Activated T-cell treated with anti-CD3 and anti-CD28 coated beads, Interleukin-2, amount 50 U/mL, for 4 hours (primary cell): ENCODE results near the gene DNAAF9. TPM values are rescaled to one million over a fixed set of nuclear protein-coding genes. Genes with fewer than 3 reads are reported as not detected.
"Not testable (repeated sequence)": the region's sequence is repeated elsewhere in the genome, so short reads cannot be mapped to it uniquely, and the experiment has no call there.

Experiments used
- ATAC-seq, 2 donors: fragments of 200-7000 bp; cut with Tn5 transposase; one replicate each; pipeline ENCODE4 v1.10.0; 2021
- DNase-seq: peaks from one replicate; pipeline ENCODE4 v3.0.0-alpha.2; 2020
- H3K27me3 Mint-ChIP-seq: one replicate; pipeline ENCODE4 v1.8.0; 2021; ENCODE audit warnings: low read depth, mixed read lengths
- H3K36me3 Mint-ChIP-seq: one replicate; pipeline ENCODE4 v1.8.0; 2022; ENCODE audit warnings: mixed read lengths; ENCODE audit not compliant: insufficient read depth
- H3K4me1 Mint-ChIP-seq: one replicate; pipeline ENCODE4 v1.8.0; 2021; ENCODE audit warnings: low read depth, mixed read lengths
- H3K4me3 Mint-ChIP-seq: one replicate; pipeline ENCODE4 v1.8.0; 2021; ENCODE audit warnings: mild to moderate bottlenecking, moderate library complexity, mixed read lengths
- H3K9me3 Mint-ChIP-seq: one replicate; pipeline ENCODE4 v1.8.0; 2021; ENCODE audit warnings: mixed read lengths
- total RNA-seq, 3 donors: library from RNA; stranded (reverse); gene quantifications; one replicate each; pipeline ENCODE4 v1.2.1, GENCODE V29; 2021

DNAAF9 gene
- total RNA-seq, 3 donors from 2014 or later: 0.78 to 1.1 (median 0.79) TPM

DNA sequence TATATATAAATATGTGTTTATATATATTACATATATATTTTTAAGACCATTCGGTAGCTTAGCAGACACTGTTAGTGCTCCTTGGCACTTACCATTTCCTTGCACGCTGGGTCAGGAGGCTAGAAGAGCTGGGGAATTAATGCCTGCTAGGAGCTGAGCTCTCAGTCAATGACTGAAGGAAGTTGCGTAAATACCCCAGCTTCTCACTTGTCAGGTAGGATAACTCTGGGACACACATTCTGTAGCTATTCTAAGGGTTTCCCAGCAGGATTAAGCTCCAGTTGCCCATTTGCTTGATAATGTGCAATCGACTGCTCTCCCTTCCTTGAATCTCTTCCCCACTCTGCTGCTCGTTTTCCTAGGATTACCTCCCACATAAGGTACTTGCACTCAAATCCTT is 15.7 kb upstream of the DNAAF9 start:
- peaks cover 2% of the 10 kb centered on the region for H3K27me3 Mint-ChIP-seq
- peaks cover 8% of the 10 kb centered on the region for H3K4me1 Mint-ChIP-seq

DNA sequence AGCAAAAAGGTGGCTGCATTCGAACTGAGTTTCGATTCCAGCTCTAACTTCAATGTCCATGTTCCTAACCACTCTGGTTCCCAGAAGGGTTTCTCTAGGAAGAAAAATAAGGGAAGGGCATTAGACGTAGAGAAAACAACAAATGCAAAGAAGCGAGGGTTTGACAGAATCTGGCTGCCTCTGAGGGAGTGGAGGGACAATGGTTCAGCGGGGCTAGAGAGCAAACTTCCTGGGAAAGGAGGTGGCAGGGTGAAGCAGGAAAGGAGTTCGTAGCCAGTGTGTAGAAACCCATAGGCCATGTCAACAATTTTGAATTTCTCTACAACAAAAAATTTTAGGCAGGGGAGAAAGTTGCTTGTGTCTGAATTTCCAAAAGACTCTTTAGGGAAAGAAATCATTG is 14.5 kb upstream of the DNAAF9 start:
- DNase-seq (no peak), ATAC-seq (no peak)
- Mint-ChIP-seq H3K27me3 (peaks cover 2% of the 10 kb centered on the region), H3K36me3 (no peaks in the 10 kb centered on the region), H3K9me3 (no peaks in the 10 kb centered on the region), H3K4me1 (peaks cover 8% of the 10 kb centered on the region), H3K4me3 (no peak overlapping the region)

More for the DNA sequence above, 15.7 kb upstream of the DNAAF9 start:
- no peaks in the 10 kb centered on the region for H3K9me3 Mint-ChIP-seq
- no peak overlapping the region for H3K4me3 Mint-ChIP-seq
- ATAC-seq (no peak), DNase-seq (no peak)
- H3K36me3 Mint-ChIP-seq: no peaks in the 10 kb centered on the region

DNA sequence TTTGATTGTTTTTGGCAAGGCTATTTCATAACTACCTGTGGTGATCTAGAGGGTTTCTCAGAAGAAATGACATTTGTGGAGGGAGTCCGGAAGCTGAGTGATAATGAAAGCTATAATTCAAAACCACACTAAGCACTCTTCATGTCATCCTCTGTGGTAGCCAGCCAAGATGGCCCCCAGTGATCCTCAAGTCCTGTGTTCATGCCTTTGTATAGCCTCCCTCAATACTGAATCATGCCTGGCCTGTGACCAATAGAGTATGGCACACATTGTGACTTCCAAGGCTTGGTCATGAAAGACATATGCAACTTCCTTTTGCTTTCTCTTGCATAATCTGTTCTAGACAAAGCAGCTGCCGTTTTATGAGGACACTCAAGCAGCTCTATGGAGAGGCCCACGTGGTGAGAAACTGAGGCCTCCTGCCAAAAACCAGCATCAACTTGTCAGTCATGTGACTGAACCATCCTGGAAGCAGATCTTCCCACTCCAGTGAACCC is 12.8 kb upstream of the DNAAF9 start:
- no peaks in the 10 kb centered on the region for H3K9me3 Mint-ChIP-seq
- DNase-seq: no peak
- H3K4me3 Mint-ChIP-seq: no peak overlapping the region
- H3K4me1 Mint-ChIP-seq: peaks cover 8% of the 10 kb centered on the region
- peaks cover 2% of the 10 kb centered on the region for H3K27me3 Mint-ChIP-seq
- H3K36me3 Mint-ChIP-seq: no peaks in the 10 kb centered on the region
- peak; percentile 100 for ATAC-seq

DNA sequence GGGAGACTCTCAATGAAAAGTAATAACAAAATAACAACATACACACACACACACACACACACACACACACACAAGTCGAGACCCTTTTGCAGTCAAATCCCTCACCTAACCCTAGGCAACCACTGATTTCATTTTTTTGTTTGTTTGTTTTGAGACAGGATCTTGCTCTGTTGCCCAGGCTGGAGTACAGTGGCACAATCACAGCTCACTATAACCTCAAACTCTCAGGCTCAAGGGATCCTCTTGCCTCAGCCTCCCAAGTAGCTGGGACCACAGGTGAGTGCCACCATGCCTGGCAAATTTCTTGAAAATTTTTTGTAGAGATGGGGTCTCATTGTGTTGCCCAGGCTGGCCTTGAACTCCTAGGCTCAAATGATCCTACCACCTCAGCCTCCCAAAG is 10.7 kb upstream of the DNAAF9 start:
- not testable (repeated sequence) for H3K27me3 Mint-ChIP-seq, H3K4me1 Mint-ChIP-seq, H3K4me3 Mint-ChIP-seq, H3K36me3 Mint-ChIP-seq, ATAC-seq, H3K9me3 Mint-ChIP-seq, DNase-seq

DNA sequence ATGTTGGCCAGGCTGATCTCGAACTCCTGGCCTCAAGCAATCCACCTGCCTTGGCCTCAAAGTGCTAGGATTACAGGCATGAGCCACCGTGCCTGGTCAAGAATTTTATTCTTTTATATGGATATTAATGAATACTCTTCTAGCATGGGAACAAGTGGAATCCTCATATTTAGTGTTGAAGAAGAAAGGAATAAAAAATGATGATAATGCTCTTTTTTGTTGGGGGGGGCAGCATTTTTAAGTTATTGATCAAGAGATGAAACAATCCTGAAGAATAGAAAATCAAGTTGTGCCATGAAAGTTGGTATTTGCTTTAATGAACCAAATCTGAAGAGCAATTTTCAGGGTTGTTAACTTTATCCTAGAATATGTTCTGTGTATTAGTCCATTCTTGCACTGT is 6.7 kb upstream of the DNAAF9 start:
- Mint-ChIP-seq H3K4me3 (no peak overlapping the region), H3K9me3 (no peaks in the 10 kb centered on the region), H3K36me3 (no peaks in the 10 kb centered on the region), H3K4me1 (peaks cover 2% of the 10 kb centered on the region), H3K27me3 (no peaks in the 10 kb centered on the region)
- ATAC-seq (no peak), DNase-seq (no peak)

DNA sequence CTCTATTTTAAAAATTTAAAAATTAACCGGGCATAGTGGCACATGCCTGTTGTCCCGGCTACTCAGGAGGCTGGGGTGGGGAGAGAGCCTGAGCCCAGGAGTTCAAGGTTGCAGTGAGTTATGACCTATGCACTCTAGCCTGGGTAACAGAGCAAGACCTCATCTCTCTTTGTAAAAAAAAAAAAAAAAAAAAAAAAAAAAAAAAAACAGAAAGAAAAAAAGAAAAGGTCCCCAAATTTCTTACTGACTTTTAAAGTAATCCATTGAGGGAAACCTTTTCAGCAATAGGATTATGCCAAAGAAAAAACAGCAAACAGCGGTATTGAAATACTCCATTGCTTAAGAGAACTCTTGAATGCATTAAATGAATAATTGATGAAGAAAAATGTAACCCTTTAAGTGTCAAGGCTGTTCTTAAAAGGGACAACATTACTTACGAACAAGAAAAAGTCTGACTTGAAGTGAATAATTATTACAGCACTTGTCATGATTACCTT is 6.0 kb upstream of the DNAAF9 start:
- Mint-ChIP-seq H3K9me3 (no peaks in the 10 kb centered on the region), H3K27me3 (no peaks in the 10 kb centered on the region), H3K36me3 (no peaks in the 10 kb centered on the region), H3K4me3 (no peak overlapping the region), H3K4me1 (peaks cover 8% of the 10 kb centered on the region)
- no peak for ATAC-seq
- DNase-seq: no peak

DNA sequence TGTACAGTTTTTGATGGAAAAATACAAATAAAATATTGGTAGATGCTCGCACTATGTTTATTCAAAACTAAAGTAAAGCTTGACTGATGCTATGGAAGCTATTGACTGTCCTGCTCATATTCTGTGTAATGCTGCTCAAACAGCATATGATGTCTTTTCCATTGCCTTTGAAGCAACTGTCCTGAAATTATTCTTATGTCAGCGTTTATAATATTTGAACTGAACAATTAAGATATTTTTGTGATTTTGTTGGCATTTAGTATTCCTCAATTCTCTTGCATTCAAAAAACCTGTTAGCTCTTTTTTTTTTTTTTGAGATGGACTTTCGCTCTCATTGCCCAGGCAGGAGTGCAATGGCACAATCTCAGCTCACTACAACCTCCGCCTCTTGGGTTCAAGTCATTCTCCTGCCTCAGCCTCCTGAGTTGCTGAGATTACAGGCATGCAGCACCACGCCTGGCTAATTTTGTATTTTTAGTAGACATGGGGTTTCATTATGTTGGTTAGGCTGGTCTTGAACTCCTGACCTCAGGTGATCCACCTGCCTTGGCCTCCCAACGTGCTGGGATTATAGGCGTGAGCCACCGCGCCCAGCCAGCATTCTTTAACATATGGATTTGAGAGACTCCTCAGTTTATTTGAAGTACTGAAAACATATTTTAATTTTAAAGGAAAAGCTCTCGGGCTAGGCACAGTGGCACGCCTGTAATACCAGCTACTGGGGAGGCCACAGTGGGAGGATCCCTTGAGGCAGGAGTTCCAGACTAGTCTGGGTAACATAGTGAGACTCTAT is 5.3 kb upstream of the DNAAF9 start:
- Mint-ChIP-seq H3K4me1 (peaks cover 13% of the 10 kb centered on the region), H3K36me3 (no peaks in the 10 kb centered on the region), H3K9me3 (no peaks in the 10 kb centered on the region), H3K4me3 (no peak overlapping the region), H3K27me3 (no peaks in the 10 kb centered on the region)
- no peak for ATAC-seq
- no peak for DNase-seq

DNA sequence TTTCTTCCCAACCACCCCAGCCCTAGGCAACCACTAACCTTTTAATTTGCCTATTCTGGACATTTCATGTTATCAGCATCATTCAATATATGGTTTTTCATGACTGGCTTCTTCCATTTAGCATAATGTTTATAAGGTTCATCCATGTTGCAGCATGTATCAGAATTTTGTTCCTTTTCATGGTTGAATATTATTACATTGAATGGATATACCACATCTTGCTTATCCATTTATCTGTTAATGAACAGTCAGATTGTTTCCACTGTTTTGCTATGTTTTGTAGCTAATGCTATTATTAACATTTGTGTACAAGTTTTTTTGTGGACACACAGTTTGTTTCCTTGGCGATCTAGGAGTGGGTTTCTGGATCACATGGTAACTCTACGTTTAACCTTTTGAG is 3.0 kb upstream of the DNAAF9 start:
- no peak for ATAC-seq
- H3K4me1 Mint-ChIP-seq: peaks cover 26% of the 10 kb centered on the region
- no peaks in the 10 kb centered on the region for H3K27me3 Mint-ChIP-seq
- DNase-seq: no peak
- no peaks in the 10 kb centered on the region for H3K36me3 Mint-ChIP-seq
- H3K4me3 Mint-ChIP-seq: no peak overlapping the region
- H3K9me3 Mint-ChIP-seq: no peaks in the 10 kb centered on the region

DNA sequence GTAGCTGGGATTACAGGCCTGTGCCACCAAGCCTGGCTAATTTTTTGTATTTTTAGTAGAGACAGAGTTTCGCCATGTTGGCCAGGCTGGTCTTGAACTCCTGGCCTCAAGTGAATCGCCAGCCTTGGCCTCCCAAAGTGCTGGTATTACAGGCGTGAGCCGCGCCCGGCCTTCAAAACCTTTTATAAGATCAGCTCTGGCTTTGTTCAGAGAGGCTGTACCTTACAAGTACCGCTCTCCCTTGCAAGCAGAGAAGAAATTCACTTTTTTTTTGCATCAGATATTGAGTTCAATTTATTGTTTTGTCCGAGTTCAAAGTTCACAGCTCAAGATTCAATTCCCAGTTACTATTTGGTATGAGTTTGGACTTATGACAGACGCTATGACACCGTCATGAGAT is 1.9 kb upstream of the DNAAF9 start:
- H3K4me1 Mint-ChIP-seq: peaks cover 33% of the 10 kb centered on the region
- H3K36me3 Mint-ChIP-seq: no peaks in the 10 kb centered on the region
- no peak for ATAC-seq
- no peaks in the 10 kb centered on the region for H3K27me3 Mint-ChIP-seq
- H3K4me3 Mint-ChIP-seq: peak overlapping the region; percentile 95
- no peaks in the 10 kb centered on the region for H3K9me3 Mint-ChIP-seq
- DNase-seq: no peak

DNA sequence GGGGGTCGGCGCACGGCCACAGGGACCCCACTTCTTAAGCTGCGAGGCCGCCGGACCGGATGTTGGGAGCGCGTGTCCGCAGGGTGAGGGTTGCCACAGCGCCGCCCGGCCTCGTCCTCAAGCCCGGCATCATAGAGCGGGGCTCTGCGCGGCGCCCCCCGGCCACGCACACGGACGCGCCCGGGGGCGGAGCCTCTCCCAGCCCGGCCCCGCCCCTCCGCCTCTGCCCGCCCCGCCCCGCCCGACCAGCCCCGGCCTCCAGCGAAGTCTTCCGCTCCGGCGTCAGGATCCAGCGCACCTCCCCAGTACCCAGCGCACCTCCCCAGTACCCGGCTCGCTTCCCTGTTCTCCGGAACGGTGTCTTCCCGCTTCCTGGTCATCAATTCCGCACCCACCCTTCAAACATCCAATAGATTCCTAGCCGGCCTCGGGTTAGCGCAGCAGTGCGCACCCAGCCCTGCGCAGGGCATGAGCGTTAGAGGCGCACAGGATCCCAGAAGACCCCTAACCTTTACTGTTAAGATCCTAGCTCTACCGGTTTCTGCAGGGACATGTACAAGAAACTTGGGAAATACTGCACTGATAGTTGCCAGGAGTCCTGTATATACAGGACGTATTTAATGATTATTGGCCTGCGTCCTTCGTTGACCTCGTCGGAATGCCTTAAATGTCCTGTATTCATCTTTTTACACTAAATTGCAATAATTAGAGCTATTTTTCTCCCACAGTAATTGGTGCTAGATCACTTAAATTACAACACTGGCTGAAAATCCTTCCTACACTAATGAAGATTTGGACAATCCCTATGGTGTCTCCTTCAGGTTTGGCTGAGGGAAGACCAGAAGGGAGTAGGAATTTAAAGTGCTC is 535 bp upstream of the DNAAF9 start:
- peak; percentile 70 to 80 for ATAC-seq
- Mint-ChIP-seq H3K9me3 (no peaks in the 10 kb centered on the region), H3K27me3 (no peaks in the 10 kb centered on the region), H3K4me1 (peaks cover 33% of the 10 kb centered on the region), H3K4me3 (peak overlapping the region; percentile 95), H3K36me3 (no peaks in the 10 kb centered on the region)
- DNase-seq: peak; percentile 59

DNA sequence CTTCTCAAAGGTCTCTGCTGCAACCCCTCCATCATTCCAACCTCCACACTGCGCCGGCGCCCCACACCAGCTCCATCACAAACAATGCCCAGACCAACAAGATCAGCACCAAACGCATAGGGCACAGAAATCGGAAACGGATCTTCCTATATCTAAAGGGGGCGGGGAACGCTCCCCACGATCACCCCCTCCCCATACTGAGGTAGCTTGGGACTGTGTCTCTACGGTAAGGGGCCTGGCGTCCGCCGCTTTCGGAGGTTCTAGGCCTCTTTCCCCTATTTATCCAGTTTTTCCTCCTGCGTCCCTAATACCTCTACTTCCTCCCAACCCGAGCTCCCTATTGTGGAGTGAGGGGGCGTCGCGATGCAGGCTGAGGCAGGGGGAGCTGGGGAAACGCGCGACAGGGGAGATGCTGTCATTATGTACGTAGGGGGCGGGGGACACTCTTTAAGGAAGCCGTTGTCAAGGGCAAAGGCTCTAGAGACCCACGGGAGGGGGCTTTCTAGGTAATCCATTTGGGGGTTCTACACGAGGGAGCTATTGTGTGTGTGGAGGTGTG is 909 bp downstream of the DNAAF9 start:
- ATAC-seq (no peak), DNase-seq (no peak)
- Mint-ChIP-seq H3K36me3 (no peaks in the 10 kb centered on the region), H3K4me1 (peaks cover 33% of the 10 kb centered on the region), H3K27me3 (no peaks in the 10 kb centered on the region), H3K9me3 (no peaks in the 10 kb centered on the region), H3K4me3 (peak overlapping the region; percentile 84)

DNA sequence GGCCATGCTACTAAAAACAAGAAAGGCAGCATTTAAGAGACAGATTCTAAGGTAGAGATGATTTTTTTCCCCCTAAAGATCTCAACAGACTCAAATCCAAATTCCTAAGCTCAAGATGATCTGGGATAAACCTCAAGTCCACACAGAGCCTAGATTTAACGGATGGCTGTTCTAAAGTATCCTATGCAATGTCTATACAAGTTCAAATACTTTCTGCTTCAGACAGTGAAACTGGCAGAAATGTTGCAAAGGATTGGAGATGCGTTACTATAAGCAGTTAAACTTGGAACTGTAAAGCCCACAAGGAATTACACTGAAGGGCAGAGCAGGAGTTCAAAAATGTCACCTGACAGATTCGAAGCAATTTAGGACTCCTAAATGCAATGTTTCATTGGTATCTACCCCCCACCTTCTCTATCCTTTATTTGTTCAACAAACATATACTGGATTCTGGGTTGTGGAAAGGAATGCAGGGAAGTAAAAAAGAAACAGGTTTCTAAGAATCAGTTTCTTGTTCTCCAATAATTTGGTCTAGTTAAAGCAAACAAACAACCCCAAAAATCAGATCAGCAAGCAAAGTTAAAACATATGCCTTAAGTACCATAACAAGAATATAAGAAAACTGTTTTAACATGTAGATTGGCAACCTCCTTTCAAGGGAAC is 1.6 kb downstream of the DNAAF9 start:
- DNase-seq: no peak
- no peaks in the 10 kb centered on the region for H3K27me3 Mint-ChIP-seq
- H3K9me3 Mint-ChIP-seq: no peaks in the 10 kb centered on the region

DNA sequence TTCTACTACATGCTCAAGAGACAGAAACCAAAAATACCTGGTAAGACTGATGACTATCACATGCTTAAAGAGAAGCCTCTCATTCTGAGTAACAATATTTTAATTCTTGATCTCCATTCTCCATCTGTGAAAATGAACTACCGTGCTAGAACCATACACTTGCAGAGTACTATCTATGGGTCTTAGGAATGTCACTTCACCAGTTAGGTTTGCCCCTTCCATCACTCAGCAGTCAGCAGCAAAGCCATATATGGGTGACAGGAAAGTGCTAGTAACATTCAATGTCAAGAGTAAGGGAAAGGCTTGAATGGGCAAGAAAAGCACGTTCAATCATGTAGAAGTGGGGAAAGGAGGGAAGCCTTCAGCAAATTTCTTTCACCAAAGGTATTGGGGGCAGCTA is 2.3 kb downstream of the DNAAF9 start:
- Mint-ChIP-seq H3K27me3 (no peaks in the 10 kb centered on the region), H3K4me1 (peaks cover 33% of the 10 kb centered on the region), H3K9me3 (no peaks in the 10 kb centered on the region), H3K36me3 (no peaks in the 10 kb centered on the region), H3K4me3 (no peak overlapping the region)
- ATAC-seq (no peak), DNase-seq (no peak)

More for the DNA sequence above, 1.6 kb downstream of the DNAAF9 start:
- no peak for ATAC-seq
- Mint-ChIP-seq H3K4me3 (peak overlapping the region; percentile 84), H3K36me3 (no peaks in the 10 kb centered on the region), H3K4me1 (peaks cover 33% of the 10 kb centered on the region)

DNA sequence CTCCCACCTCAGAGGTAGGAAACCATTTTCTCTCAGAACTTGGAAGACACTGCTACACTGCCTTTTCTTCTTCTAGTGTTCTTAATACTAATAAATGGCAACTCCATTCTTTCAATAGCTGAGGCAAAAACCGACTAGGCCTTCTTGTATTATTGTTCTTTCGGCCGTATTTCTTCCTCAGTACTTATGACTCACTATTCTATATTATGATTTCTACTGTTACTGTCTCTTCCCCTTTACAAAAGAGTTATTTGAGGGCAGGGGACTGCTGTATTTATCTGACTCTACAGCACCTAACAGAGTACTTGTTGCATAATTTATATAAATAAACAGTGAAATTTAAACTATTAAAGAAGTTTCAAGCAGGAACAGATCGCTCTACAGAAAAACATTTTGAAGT is 3.1 kb downstream of the DNAAF9 start:
- Mint-ChIP-seq H3K4me1 (peaks cover 30% of the 10 kb centered on the region), H3K9me3 (no peaks in the 10 kb centered on the region), H3K27me3 (no peaks in the 10 kb centered on the region), H3K36me3 (no peaks in the 10 kb centered on the region), H3K4me3 (no peak overlapping the region)
- DNase-seq (no peak), ATAC-seq (no peak)
